GM11168 (cell line): Measurements from ENCODE around the gene PRKAR2B.
"Not testable (repeated sequence)": the region's sequence is repeated elsewhere in the genome, so short reads cannot be mapped to it uniquely, and the experiment has no call there.

ENCODE experiments used
- in situ Hi-C: fragments of 300-500 bp; cut with MboI; formaldehyde crosslinking; loops from one replicate; pipeline ENCODE4 v1.12.0; 2022; ENCODE audit warnings: low sequenced_read_pairs; ENCODE audit not compliant: unreplicated experiment

The PRKAR2B gene

GRCh38 chr7:107045980-107046379, 1.5 kb downstream of the PRKAR2B start:
- in situ Hi-C loops = loop anchor here (10.0 kb wide), 1 partner anchor 89 kb away; no protein-coding TSS in a partner anchor

DNA sequence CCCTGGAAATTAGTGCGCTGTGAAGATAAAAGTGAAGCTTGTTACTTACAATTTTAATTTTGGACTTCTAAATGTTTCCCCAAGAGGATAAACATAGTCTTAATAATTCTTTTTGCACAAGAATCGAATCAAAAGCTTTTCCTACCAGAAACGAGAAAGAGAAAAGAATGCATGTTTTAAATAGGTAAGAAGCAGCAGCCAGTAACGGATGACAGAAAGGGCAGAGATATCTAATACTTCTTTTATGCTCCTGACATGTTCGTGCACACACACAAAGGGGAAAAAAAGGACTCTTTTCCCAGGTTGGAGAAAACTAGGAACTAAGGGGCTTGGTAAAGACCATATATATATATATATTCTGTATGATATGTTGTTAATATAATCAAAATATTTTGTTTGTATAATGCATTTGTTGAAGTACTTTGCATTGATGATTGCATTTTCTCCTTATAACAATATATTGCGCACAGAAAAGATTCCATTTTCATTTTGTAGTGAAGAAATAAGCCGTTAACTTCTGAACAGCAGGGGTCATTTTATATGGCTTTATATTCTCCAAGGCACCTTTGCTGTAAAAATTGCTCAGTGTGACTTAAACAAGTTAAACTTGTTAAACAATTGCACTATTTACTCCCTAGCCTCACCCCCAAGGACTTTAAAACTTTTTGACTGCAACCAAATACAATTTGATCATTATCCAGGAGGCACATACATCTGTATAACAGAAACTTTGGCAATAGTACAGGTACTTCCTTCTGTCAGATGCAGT, 2.2 kb downstream of the PRKAR2B start:
- in situ Hi-C loops = loop anchor here (10.0 kb wide), 1 partner anchor 88 kb away; no protein-coding TSS in a partner anchor

DNA sequence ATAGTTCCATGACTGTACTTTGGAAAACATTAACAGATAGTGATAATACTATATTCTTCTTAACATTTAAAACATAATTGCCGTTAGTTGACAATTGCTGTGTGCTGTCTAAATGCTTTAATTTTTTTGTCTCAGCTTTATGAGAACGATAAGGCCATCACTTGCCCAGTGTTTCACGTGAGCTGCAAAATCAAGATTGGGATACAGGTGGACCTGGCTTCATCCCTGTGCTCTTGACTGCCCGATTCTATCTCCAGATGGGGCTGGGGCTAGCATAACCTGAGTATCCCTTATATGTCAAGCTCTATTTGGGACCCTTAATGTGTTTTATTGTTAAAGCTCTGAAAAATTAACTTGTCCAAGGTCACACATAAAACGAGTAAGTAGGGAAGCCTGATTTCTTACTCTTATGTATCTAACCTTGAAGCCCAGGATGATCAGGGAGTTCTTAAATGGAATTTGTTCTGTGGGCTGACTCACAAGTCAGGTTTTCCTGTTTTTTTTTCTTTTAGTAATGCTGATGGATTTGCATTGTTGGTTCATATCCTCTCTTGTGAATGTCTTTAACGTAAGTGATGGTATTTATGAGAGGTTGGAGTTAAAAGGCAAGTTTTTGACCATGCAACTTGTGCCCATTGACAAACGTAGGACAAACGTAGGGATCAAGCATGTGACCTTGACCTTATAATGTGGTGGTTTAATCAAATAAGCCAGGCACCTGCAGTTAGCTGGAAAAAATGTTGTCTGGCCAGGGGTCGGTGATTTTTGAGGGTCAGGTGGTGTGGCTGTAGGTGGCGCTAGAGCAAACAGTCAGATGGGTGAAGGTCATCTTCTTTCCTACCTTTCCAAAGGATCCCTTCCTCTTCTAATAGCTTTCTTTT, 3.6 kb downstream of the PRKAR2B start:
- in situ Hi-C loops = loop anchor here (10.0 kb wide), 1 partner anchor 87 kb away; no protein-coding TSS in a partner anchor

GRCh38 chr7:107048783-107049418, 4.4 kb downstream of the PRKAR2B start:
- in situ Hi-C loops = loop anchor here (10.0 kb wide), 1 partner anchor 86 kb away; no protein-coding TSS in a partner anchor

DNA sequence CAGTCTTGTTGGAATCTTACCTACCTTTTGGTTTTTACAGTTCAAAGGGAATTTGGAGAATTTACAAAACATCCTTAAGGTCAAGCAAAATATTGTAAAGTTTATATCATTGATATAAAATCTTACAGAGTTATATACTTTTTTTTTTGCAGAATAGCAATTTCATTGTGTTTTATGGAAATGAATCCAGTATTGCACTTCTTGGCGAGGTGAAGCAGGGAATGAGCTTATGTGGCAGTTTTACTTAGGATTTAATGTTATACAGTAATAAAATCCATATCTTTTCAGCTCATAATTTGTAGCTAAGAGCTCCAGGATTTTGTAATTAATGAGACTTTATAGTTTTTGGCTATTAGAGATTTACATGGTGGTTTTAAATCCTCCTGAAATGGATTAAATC, 5.0 kb downstream of the PRKAR2B start:
- in situ Hi-C loops = loop anchor here (10.0 kb wide), 1 partner anchor 85 kb away; no protein-coding TSS in a partner anchor

- in situ Hi-C loops = loop anchor here (10.0 kb wide), 1 partner anchor 85 kb away; no protein-coding TSS in a partner anchor
Measured at GRCh38 chr7:107049971-107050532, 5.5 kb downstream of the PRKAR2B start.

- in situ Hi-C loops = no loop called here
Measured at GRCh38 chr7:107051376-107051775, 6.9 kb downstream of the PRKAR2B start.

DNA sequence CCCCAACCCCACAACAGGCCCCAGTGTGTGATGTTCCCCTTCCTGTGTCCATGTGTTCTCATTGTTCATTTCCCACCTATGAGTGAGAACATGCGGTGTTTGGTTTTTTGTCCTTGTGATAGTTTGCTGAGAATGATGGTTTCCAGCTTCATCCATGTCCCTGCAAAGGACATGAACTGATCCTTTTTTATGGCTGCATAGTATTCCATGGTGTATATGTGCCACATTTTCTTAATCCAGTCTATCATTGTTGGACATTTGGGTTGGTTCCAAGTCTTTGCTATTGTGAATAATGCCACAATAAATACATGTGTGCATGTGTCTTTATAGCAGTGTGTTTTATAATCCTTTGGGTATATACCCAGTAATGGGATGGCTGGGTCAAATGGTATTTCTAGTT, 10.5 kb downstream of the PRKAR2B start:
- in situ Hi-C loops = not testable (repeated sequence)

GRCh38 chr7:107056058-107056457, 11.6 kb downstream of the PRKAR2B start:
- in situ Hi-C loops = not testable (repeated sequence)

GRCh38 chr7:107056728-107057473, 12.4 kb downstream of the PRKAR2B start:
- in situ Hi-C loops = no loop called here

DNA sequence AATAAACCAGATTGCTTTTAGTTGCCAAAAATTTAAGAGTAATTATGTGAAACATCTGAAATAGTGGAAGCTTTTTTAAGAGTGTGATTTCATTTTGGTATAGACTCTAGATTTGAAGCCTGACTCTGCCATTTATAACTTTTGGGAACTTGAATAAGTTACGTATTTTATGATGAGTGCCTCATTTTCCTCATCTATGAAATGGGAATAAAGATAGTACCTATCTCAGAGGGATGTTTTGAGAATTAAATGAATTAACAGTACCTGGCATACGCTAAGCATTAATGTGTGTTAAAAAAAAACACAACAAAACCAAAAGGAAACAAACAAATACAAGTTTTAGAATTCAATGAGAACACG, 12.9 kb downstream of the PRKAR2B start:
- in situ Hi-C loops = no loop called here

GRCh38 chr7:107059468-107059867, 15.0 kb downstream of the PRKAR2B start:
- in situ Hi-C loops = no loop called here

DNA sequence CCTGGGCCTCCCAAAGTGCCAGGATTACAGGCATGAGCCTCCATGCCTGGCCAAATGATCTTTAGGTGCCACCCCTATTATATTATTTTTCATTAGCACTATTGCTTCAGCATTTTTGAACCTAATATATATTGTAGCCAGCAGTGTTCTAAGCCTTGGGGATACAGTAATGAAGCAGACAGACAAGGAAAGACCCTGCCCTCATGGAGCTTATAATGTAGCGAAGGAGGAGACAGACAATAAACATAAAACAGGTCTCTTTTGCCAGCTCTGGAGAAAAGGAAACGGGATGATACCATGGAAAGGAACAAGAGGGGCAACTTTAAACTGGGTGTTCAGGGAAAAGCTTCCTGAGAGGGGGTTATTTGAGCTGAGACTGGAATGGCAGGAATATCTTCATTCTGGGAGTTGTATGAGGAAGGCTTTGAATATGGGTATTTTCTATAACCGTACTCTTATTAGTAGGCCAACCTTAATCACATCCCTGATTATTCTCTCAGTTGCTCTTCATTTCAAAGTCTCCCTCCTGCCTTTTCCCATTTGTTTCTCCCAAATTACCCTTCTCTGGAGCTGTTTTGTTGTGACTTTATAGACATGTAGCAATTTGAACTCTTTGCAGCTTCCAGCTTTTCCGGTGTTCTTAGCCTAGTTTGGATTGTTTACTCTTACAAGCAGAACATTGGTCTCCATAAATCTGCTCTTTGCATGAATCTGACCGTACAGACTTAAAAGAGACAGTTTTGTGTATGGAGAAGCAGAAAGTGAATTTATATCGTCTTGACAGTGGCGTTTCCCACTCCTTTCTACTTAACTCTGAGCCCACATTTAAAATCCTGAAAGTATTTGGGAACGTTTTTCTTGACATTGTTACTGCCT, 19.0 kb downstream of the PRKAR2B start:
- in situ Hi-C loops = no loop called here

GRCh38 chr7:107064255-107064654, 19.8 kb downstream of the PRKAR2B start:
- in situ Hi-C loops = no loop called here

- in situ Hi-C loops = no loop called here
Measured at GRCh38 chr7:107065929-107066247, 21.4 kb downstream of the PRKAR2B start.

- in situ Hi-C loops = no loop called here
Measured at GRCh38 chr7:107068156-107068555, 23.7 kb downstream of the PRKAR2B start.

DNA sequence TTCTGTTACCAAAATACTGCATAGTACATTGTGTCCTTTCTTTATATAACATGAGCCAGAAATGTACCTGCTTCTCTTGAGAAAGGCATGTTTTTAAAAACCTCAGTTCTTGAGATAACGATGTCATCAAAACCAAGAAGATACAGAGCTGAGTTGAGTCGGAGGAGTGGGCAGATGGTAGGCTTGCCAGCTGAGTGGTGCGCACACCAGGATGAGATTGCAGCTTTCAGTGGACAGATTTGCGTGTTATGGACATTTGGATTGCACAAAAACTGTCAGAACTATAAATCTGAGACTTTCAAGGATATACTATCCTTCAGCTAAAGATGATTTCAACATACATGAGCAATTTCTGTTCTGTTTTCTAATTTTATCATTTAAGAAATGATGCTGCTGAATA, 25.0 kb downstream of the PRKAR2B start:
- in situ Hi-C loops = no loop called here

DNA sequence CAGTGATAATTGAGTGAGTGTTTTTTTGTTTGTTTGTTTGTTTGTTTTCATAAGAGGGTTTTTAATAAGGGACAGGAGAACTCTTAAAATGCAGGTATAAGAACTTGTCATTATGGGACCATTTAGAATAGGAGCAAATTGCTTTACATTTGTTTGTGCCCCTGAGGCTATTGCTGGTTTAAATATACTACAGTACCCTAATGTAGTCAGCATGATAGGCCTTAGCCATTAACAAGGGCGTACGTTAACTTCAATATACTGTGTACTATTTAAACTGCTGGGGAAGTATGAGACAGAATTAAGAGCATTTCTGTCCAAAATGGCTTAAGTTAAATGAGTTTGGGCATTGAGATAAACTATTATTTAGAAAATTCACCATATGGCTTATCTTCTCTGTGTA, 26.2 kb downstream of the PRKAR2B start:
- in situ Hi-C loops = no loop called here

DNA sequence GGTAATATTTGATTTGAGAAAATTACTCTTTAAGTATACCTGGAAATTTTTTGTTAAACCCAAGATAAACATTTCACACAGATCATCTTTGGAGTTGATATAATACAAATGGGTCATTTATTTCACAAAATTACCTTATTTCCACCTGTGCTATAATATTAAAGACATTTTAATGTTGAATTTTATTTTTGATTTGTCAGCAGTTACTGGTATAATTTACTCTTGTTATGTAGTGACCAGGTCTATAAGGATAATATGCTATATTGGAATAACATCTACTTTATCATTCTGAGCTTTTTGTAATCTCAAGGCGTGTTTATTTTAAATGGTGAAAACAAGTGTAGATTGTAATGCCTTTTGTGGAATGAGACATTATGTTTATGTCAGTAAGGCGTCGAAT, 26.6 kb downstream of the PRKAR2B start:
- in situ Hi-C loops = no loop called here
